Heart right ventricle (tissue), 16 donors: ENCODE measurements around the gene SGCD. TPM values are rescaled to one million over a fixed set of nuclear protein-coding genes. Genes with fewer than 3 reads are reported as not detected.

Experiments used
- ATAC-seq, 8 donors: fragments of 200-7000 bp; cut with Tn5 transposase; one replicate each; pipeline ENCODE4 v1.9.1; 2020; ENCODE audit warnings: mild to moderate bottlenecking in 8 of 8, moderate library complexity in 8 of 8, moderate number of reproducible peaks in 1 of 8
- DNase-seq, 2 donors: peaks; one replicate each; pipeline ENCODE4 v3.0.0-alpha.2; 2020
- H3K27ac ChIP-seq, 10 donors: fragments of 200-600 bp; sonication (generic) in 2 of 10; one replicate each; pipeline versions ENCODE4 v1.5.0 to v1.8.0; 2020 to 2022; ENCODE audit warnings: mild to moderate bottlenecking in 3 of 10
- H3K27me3 ChIP-seq, 7 donors: fragments of 200-600 bp; one replicate each; pipeline ENCODE4 v1.8.0; 2021 to 2022; ENCODE audit warnings: mild to moderate bottlenecking in 2 of 7
- H3K36me3 ChIP-seq, 9 donors: fragments of 200-600 bp; sonication (generic) in 1 of 9; one replicate each; pipeline versions ENCODE4 v1.5.0 to v1.8.0; 2020 to 2022; ENCODE audit warnings: mild to moderate bottlenecking in 2 of 9
- H3K4me1 ChIP-seq, 9 donors: fragments of 200-600 bp; sonication (generic) in 1 of 9; one replicate each; pipeline versions ENCODE4 v1.5.0 to v1.8.0; 2020 to 2022; ENCODE audit warnings: mild to moderate bottlenecking in 4 of 9
- H3K4me3 ChIP-seq, 10 donors: fragments of 200-600 bp; sonication (generic) in 2 of 10; one replicate each; pipeline versions ENCODE4 v1.5.0 to v1.8.0; 2020 to 2022; ENCODE audit warnings: mild to moderate bottlenecking in 7 of 10, moderate library complexity in 2 of 10
- H3K9me3 ChIP-seq, 11 donors: fragments of 200-600 bp in 10 of 11; sonication (generic) in 2 of 11; one replicate each; pipeline versions ENCODE4 v1.5.0 to v1.8.0; 2013 to 2022; ENCODE audit warnings: mild to moderate bottlenecking in 2 of 11, control low read depth in 1 of 11, moderate library complexity in 1 of 11
- CTCF ChIP-seq, 9 donors: fragments of 200-600 bp; sonication (generic) in 2 of 9; IDR thresholded peaks; one replicate each; pipeline versions ENCODE4 v1.5.0 to v1.8.0; 2021 to 2022; ENCODE audit warnings: antibody characterized with exemption in 9 of 9, mild to moderate bottlenecking in 5 of 9, moderate library complexity in 1 of 9
- WGBS, 2 donors: extraction: QIAGEN DNeasy Blood & Tissue Kit; methylation state at CpG; one replicate each; pipeline ENCODE4 v1.1.7; 2013; ENCODE audit warnings: inconsistent platforms in 1 of 2; 5-methylcytosine and 5-hydroxymethylcytosine counted together
- intact Hi-C, 10 donors: fragments of 100-400 bp; cut with DNase I; formaldehyde crosslinking; loops; one replicate each; pipeline versions ENCODE4 v1.11.1 to v1.14.2; 2022
- polyA plus RNA-seq, 2 donors: library from polyadenylated mRNA; stranded (reverse); fragments of 200-250 nt; gene quantifications; one replicate each; pipeline ENCODE4 v1.2.3, GENCODE V29; 2013
- total RNA-seq, 10 donors: library from RNA; stranded (reverse); fragmentation: NEBNext Ultra II Directional in 3 of 10; extraction: Animal tissue kit (Norgen Biotek cat#: 25700) in 3 of 10; gene quantifications; one replicate each; pipeline versions ENCODE4 v1.2.1 to v1.2.4, GENCODE V29; 2021 to 2023
- donor health status: Arrhythmogenic right ventricular cardiomyopathy.
- donor health status: ischemic (EF 13 %, LVEDD 7.1; RV severe dilation, severe dysfunction).
- donor health status: healthy with polysubstance abuse.
- donor health status: DM: no; HTN: yes; CAD: no.
- donor health status: DM: no; HTN: no; CAD: no.
- donor health status: ischemic (EF 25% LVEDD 6.9; RV normal size, moderate dysfunction).
- donor health status: ischemic (EF 25% LVEDD 5.7; RV mildly dilated, moderate dysfunction).
- donor health status: healthy.
- donor health status: DM: yes; HTN: yes; CAD: no.
- donor health status: Ischemic cardiomyopathy.
- donor health status: ischemic (EF 35%, LVEDD 5.7; RV mildly dilated, moderate dysfunction).
- donor health status: nonischemic (EF 11% LVEDD 7.7; RV severe dilation, severe dysfunction).
- donor health status: DM: yes; HTN: yes; CAD: no.
- donor health status: PGD.
- donor health status: ischemic (EF 29% LVEDD 5.4; RV normal size, mild dysfunction).
- donor health status: nonischemic (EF 23%, LVEDD 6.1; RV moderate dilation, normal function).

The SGCD gene
- total and polyA plus RNA-seq, 12 donors, result 12.0 to 153 (median 99.6) TPM

GRCh38 chr5:156340893-156341292, 13.9 kb downstream of the SGCD start:
- no peak for TF ChIP-seq CTCF (IDR thresholded peaks at IDR 0.05)
- intact Hi-C loops, result loop anchor here in 1 of 10 donors (5.0 kb wide), 1 partner anchor 399 kb away; no protein-coding TSS in a partner anchor
- H3K4me3 ChIP-seq, result no peak overlapping the region
- DNase-seq (no peak), ATAC-seq (no peak)
- peaks cover 0 to 17% (median 0%) of the 10 kb centered on the region in 9 donors for H3K36me3 ChIP-seq
- no peaks in the 10 kb centered on the region for H3K27me3 ChIP-seq
- no peaks in the 10 kb centered on the region for H3K4me1 ChIP-seq
- WGBS, 2 donors, result 70 to 81% methylated on average over 1 of the region's 1 CpG
- no peak overlapping the region for H3K27ac ChIP-seq
- H3K9me3 ChIP-seq, result no peaks in the 10 kb centered on the region

- H3K4me3 ChIP-seq, result no peak overlapping the region
- H3K9me3 ChIP-seq, result no peaks in the 10 kb centered on the region
- ATAC-seq (no peak), DNase-seq (no peak)
- intact Hi-C loops, result no loop called here
- 59% methylated on average over 2 of the region's 2 CpGs for WGBS, 2 donors
- H3K4me1 ChIP-seq, result no peaks in the 10 kb centered on the region
- H3K27me3 ChIP-seq, result no peaks in the 10 kb centered on the region
- no peak overlapping the region for H3K27ac ChIP-seq
- peaks cover 0 to 36% (median 0%) of the 10 kb centered on the region in 9 donors for H3K36me3 ChIP-seq
- no peak for TF ChIP-seq CTCF (IDR thresholded peaks at IDR 0.05)
Measured at GRCh38 chr5:156350256-156350655, 23.3 kb downstream of the SGCD start.

- intact Hi-C loops, result no loop called here
- DNase-seq (no peak), ATAC-seq (no peak)
- TF ChIP-seq CTCF (IDR thresholded peaks at IDR 0.05), result no peak
- no peaks in the 10 kb centered on the region for H3K27me3 ChIP-seq
- H3K9me3 ChIP-seq, result no peaks in the 10 kb centered on the region
- H3K27ac ChIP-seq, result no peak overlapping the region
- H3K4me1 ChIP-seq, result no peaks in the 10 kb centered on the region
- H3K4me3 ChIP-seq, result no peak overlapping the region
- H3K36me3 ChIP-seq, result peaks cover 0 to 25% (median 0%) of the 10 kb centered on the region in 9 donors
- 83 to 87% methylated on average over 4 of the region's 4 CpGs for WGBS, 2 donors
Measured at GRCh38 chr5:156351423-156351822, 24.5 kb downstream of the SGCD start.

GRCh38 chr5:156354571-156354970, 27.6 kb downstream of the SGCD start:
- no peak for TF ChIP-seq CTCF (IDR thresholded peaks at IDR 0.05)
- no peak overlapping the region for H3K27ac ChIP-seq
- intact Hi-C loops, result no loop called here
- no peak for ATAC-seq
- H3K4me3 ChIP-seq, result no peak overlapping the region
- no peaks in the 10 kb centered on the region for H3K27me3 ChIP-seq
- H3K36me3 ChIP-seq, result peaks cover 0 to 15% (median 0%) of the 10 kb centered on the region in 9 donors
- DNase-seq, result no peak
- H3K9me3 ChIP-seq, result no peaks in the 10 kb centered on the region
- H3K4me1 ChIP-seq, result peaks cover 0 to 8% (median 4%) of the 10 kb centered on the region in 9 donors
